ENCODE measurements around the gene CNPY3.

GRCh38 chr6:42899871-42900270 lies 29.4 kb upstream of the CNPY3 start:
- no peak for TF ChIP-seq CTCF (IDR thresholded peaks at IDR 0.05)
- TF ChIP-seq POLR2A (IDR thresholded peaks at IDR 0.05), result no peak

Measured in uterus (tissue), 2 donors.